ENCODE data around the gene KMT2B.

DNA sequence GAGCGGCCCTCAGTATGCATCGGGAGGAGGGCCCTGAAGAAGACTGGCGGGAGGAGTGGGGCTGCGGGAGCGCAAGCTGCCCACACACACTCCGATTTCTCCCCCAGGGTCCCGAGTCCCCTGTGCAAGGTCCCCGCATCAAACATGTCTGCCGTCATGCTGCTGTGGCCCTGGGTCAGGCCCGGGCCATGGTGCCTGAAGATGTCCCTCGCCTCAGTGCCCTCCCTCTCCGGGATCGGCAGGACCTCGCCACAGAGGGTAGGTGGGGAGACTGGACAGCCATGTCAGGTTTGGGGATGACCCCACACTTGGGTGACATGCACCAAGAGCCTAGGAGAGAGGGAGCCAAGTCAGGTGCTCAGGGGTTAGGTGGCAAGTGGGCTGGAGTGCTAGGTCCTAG, 4.7 kb downstream of the KMT2B start:
- TF ChIP-seq POLR2A (IDR thresholded peaks at IDR 0.05; ENCODE audit: control extremely low read depth in 1 of 2, low read depth in 2 of 2, low read length in 2 of 2) (no peak), FOSL1 (IDR thresholded peaks at IDR 0.05; ENCODE audit: insufficient read depth, low read depth, low read length) (no peak), PHF8 (conservative IDR thresholded peaks at IDR 0.05; ENCODE audit: low read depth, low read length) (no peak), RAD21 (IDR thresholded peaks at IDR 0.05 in 1 of 2, conservative IDR thresholded peaks at IDR 0.05 in 1 of 2; ENCODE audit: low read depth in 2 of 2, low read length in 2 of 2) (no peak), EZH2 (IDR thresholded peaks at IDR 0.05; ENCODE audit: low read depth, low read length, severe bottlenecking) (no peak), CHD1 (IDR thresholded peaks at IDR 0.05; ENCODE audit: low read depth, low read length) (no peak), HDAC2 (IDR thresholded peaks at IDR 0.05; ENCODE audit: borderline replicate concordance in 1 of 2, low read depth in 2 of 2, low read length in 2 of 2) (no peak), TAF1 (IDR thresholded peaks at IDR 0.05; ENCODE audit: low read depth, low read length) (no peak), EP300 (IDR thresholded peaks at IDR 0.05; ENCODE audit: borderline replicate concordance in 1 of 2, low read depth in 2 of 2, low read length in 2 of 2) (no peak), POLR2AphosphoS5 (IDR thresholded peaks at IDR 0.05; ENCODE audit: low read depth, low read length) (no peak)

Measured in H1 (cell line).